HepG2 (cell line): ENCODE data around the gene ACTA2.

Source experiments
- KLF16 ChIP-seq, 2 experiments: sonication (generic) in 1 of 2; formaldehyde crosslinking in 1 of 2; IDR thresholded peaks; 2 replicates each; pipeline versions ENCODE4 v1.6.1 to v1.8.0; 2016 to 2023; ENCODE audit warnings: missing genetic modification reagents in 2 of 2, missing compliant biosample characterization in 1 of 2
- ZNF550 ChIP-seq: sonication (generic); formaldehyde crosslinking; IDR thresholded peaks from 2 replicates; pipeline ENCODE4 v1.4.0; 2020; ENCODE audit warnings: mild to moderate bottlenecking, missing genetic modification reagents, borderline replicate concordance

- TF ChIP-seq ZNF550 (no peak), KLF16 (CRISPR knock-in tag; IDR thresholded peaks at IDR 0.05) (no peak)
Measured at GRCh38 chr10:88996927-88997326, 44.4 kb upstream of the ACTA2 start.
